Activated CD8-positive, alpha-beta memory T cell treated with anti-CD3 and anti-CD28 coated beads, Interleukin-2, amount 50 U/mL, for 1 hour (primary cell): ENCODE measurements around the gene DDX42.

ENCODE experiments used
- DNase-seq: peaks from one replicate; pipeline ENCODE4 v3.0.0-alpha.2; 2020; ENCODE audit errors: extremely low read depth

The DDX42 gene, protein sequence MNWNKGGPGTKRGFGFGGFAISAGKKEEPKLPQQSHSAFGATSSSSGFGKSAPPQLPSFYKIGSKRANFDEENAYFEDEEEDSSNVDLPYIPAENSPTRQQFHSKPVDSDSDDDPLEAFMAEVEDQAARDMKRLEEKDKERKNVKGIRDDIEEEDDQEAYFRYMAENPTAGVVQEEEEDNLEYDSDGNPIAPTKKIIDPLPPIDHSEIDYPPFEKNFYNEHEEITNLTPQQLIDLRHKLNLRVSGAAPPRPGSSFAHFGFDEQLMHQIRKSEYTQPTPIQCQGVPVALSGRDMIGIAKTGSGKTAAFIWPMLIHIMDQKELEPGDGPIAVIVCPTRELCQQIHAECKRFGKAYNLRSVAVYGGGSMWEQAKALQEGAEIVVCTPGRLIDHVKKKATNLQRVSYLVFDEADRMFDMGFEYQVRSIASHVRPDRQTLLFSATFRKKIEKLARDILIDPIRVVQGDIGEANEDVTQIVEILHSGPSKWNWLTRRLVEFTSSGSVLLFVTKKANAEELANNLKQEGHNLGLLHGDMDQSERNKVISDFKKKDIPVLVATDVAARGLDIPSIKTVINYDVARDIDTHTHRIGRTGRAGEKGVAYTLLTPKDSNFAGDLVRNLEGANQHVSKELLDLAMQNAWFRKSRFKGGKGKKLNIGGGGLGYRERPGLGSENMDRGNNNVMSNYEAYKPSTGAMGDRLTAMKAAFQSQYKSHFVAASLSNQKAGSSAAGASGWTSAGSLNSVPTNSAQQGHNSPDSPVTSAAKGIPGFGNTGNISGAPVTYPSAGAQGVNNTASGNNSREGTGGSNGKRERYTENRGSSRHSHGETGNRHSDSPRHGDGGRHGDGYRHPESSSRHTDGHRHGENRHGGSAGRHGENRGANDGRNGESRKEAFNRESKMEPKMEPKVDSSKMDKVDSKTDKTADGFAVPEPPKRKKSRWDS

DNA sequence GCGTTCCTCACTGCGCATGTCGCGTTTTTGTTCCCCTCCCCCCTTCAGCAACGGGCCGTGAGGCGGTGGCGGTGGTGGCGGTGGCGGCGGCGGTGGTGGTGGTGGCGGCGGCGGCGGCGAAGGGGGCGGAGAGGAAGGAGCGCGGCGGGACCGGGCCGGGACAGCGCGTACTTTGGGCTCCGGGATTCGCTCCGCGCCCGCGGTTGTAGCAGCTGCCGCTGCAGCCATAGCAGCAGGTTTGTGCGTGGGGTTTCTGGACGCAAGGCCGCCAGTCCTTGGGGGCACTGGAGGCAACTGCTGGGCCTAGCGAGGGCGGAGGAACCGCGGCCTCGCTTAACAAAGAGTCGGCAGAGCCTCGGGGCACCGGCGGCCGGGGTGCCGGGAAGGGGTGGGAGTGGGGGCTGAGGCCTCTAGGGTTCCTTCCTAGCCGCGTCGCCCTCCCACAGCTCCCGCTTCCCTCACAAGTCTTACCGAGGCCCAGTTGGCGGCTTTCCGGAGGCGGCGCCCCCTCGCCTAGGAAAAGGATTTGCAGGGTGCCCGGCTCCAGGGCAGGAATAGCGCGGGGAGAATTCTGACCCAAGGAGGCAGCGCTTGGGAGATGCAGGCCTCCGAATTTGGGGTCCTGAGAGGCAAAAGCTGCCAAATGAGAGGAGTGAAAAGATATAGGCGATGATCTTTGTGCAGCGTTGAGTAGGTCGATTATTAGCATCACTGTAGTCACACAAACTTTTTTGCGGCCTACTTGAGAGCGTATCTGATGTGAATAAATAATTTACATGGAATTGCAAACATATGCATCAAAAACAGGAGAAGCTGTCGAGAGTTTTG is at the start of gene DDX42:
Gene DDX42, plus strand, starts transcription at position 30 of the 828 bp plus-strand sequence. CDS start 12,880 bp downstream, outside the sequence.
- no peak for DNase-seq

DNA sequence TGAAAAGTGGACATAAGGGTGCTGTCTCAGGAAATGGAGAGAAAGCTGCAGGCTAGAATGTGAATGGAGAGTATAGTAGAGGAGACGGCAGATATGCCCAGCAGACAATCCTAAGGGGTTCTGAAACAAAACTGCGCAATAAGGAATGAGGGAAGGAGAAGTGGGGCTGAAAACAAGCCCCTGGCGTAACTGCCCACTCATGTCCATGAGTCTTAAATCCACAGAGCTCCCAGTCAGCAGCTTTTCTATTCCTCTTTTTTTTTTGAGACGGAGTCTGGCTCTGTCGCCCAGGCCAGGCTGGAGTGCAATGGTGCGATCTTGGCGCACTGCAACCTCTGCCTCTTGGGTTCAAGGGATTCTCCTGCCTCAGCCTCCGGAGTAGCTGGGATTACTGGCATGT is 38.3 kb upstream of the DDX42 start:
- DNase-seq = no peak

GRCh38 chr17:63740464-63741142 is 33.4 kb upstream of the DDX42 start:
- no peak for DNase-seq

DNA sequence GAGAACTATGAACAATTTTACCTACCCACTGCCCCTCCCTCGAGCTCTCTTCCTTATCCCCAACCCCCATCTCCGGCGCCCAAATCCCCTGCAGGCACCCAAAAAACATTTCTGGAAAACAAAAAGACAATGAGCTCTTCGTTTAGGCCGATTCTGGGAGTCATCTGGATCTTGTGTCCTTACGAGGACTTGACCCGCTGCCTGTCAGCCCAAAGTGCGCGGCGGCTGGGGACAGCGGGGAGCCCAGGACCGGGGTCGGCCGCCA is 32.9 kb upstream of the DDX42 start:
- no peak for DNase-seq

DNA sequence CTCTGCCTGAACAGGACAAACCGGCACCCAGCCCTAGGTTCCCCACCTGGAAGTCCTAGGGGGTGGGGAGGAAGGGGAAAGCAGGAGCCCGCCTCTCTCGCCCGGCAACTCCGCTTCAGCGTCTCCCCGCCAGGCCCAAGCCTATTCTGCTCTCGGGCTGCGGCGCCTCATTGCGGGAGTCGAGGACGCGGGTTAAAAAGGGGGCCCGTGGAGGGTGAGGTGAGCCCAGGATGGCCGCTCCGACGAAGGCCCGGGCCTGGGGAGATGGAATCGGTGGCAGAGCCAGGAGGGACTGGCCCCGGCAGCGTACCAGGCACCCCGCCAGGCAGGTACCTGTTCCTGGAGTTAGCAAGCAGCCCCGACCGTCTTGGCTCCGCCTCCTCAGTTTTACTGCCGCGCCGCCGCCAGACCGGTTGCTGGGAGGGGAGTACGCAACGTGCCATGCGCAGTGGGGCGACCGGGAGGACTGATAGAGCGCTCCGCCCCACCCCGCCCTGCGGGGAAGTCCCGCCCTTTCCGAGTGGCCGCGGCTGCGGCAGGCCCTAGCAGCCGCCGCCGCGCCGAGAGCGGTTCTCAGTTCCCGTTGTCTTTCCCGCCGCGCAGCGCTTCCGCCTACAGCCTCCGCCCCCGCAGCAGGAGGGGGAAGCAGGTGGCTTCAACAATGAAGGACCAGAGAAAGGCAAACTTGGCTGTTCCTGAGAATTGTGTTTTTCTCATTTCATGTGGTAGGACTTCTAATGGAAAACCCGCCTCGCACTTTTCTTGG is 32.4 kb upstream of the DDX42 start, which contains the start of gene STRADA:
Gene STRADA, minus strand, starts transcription at position 392 of the 766 bp plus-strand sequence. CDS start 13,430 bp downstream, outside the sequence.
- DNase-seq = peak; percentile 97

DNA sequence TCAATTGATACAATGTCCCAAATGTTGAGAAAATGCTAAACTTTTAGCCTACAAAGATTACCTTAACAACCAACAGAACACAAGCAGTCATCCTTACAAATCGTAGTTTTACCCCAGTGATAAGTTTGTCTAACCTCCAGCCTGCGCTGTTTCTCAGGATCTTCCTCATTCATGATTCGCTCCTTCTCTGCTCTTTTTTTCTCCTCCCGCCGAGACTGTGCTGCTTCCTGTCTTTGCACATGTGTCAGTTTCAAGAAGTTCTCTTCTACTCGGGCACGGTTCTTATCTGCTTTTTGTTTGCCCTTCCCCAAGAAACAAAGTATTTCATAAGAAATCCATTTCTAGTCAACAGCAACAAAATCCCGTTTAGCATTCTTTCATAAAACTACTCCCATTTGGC is 22.2 kb upstream of the DDX42 start:
- DNase-seq = no peak

GRCh38 chr17:63752707-63753106 is 21.3 kb upstream of the DDX42 start:
- DNase-seq = no peak

DNA sequence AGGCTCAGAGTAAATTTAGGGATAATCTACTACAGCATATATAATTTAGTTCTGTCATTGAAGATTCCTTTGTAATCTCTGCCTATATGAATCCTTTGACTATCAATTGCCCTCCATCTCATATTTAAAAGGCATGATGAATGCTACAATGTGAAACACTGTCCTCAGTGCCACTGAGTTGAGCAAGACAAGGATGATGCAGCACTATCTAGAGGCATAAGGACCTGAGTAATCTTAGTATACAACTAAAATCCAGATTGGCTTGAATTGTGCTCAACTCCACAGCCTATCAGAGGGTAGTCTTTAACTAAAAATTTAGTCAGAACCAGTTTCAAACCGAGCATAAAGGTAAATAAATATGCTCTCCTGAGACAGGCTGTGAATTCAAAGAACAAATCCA is 20.8 kb upstream of the DDX42 start:
- no peak for DNase-seq

DNA sequence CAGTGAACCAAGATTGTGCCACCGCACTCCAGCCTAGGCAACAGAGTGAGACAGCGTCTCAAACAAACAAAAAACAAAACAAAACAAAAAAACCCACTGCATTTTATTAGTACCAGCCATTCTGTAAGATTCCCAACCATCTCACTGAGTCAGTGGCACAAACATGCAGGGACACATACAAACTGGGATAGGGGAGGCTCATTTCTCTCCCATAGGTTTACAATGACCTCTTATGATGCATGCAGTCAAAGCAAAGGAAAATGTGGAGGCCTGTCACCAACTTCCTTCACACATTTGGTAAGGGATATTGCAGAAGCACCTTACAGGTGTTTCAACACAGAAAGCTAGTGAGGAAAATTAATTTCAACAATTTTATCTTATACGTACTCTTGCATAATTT is 19.9 kb upstream of the DDX42 start:
- DNase-seq = no peak

DNA sequence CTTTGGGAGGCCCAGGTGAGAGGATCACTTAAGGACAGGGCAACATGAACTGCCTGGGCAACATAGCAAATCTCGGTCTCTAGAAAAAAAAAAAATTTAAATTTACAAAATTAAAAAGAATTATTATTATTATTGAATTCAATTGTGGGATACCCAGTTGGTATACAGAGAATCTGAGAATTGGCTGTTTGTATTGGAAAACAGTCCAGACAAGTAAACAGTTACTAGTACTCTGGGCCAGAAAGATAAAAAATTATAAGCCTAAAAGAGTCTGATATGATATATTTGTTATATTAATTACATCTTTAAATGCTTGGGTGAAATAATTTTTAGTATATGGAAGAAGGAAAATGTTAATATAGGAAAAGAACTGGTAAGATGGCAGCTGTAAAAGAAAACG is 15.5 kb upstream of the DDX42 start:
- no peak for DNase-seq

GRCh38 chr17:63760771-63761539 is 13.0 kb upstream of the DDX42 start:
- DNase-seq = no peak

GRCh38 chr17:63762161-63763078 is 11.6 kb upstream of the DDX42 start:
- no peak for DNase-seq

GRCh38 chr17:63764716-63765115 is 9.3 kb upstream of the DDX42 start:
- no peak for DNase-seq

GRCh38 chr17:63766754-63767153 is 7.2 kb upstream of the DDX42 start:
- DNase-seq = no peak

DNA sequence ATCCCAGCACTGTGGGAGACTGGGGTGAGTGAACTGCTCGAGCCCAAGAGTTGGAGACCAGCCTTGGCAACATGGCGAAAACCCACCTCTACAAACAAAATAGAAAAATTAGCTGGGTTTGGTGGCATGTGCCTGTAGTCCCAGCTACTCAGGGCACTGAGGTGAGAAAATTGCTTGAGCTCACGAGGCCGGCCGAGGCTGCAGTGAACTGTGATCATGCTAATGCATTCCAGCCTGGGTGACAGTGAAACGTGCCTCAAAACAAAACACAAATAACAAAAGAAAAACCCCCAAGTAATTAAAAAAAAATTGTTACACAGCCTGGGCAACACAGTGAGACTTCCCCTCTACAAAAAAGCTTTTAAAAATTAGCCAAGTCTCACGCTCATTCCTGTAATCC is 5.5 kb upstream of the DDX42 start:
- no peak for DNase-seq

GRCh38 chr17:63772801-63773271 is 1.1 kb upstream of the DDX42 start:
- no peak for DNase-seq

DNA sequence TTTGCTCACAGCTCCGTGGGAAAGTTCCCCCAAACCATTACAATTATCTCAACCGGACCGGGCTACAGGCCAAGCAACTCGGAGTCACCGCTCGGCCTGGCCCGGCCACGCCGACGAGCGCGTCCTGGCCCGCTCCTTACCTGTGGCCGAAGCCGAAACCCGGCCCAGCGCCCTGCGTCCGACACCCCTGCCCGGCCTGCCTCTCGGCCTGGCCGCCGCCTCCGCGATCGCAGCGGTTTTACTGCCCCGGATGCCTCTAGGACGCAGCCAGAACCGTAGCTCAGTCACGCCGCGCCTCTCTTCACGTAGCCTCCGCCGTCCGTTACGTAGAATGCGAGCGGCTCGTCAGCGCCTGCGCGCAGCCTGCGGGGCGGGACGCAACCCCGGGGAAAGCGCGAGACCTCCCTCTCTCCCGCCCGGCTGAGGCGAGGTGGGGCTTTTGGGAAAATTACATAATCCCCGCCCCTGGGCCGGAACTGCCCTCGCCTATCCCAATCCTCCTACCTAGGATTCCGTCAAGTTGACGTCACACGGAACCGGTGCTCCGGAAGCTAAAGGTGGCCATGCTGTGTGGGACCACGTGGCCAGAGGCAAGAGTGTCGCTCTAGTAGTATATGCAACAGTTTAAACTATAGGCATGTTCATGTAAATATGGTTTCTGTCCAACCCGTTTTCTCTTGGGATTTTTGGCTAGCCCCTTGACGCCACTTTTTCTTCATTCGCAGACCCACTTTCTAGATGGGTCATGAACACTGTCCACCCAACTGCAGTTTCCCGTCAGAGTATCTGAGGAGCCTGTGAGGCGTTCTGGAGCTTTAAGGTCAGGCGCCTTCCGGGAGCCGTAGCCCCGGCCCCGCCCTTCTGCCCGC is 464 bp upstream of the DDX42 start, which contains the start of gene CCDC47:
Gene CCDC47, minus strand, starts transcription at position 326 of the 869 bp plus-strand sequence. CDS start 7,422 bp downstream, outside the sequence.
- peak; percentile 96 for DNase-seq

DNA sequence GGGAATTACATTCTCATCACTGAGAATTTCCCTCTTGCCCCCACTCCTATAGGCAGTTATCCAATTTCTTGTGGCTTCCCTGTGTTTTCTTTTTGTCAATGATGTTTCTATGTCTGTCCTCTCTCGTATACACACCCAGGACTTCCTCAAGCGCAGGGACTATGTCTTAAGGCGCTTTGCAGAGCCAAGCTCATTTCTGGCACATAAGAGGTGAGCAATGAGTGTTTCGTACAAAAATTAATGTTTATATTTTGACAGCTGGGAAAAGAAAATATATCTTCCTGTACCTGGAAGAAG is 947 bp downstream of the DDX42 start:
- DNase-seq = no peak
